HG02852 (cell line): ENCODE data around the gene RAB11FIP5.

Source experiments
- ATAC-seq: cut with Tn5 transposase; IDR thresholded peaks from one replicate; pipeline ENCODE4 v1.9.1; 2021; ENCODE audit warnings: mild to moderate bottlenecking, moderate library complexity; ENCODE audit not compliant: unreplicated experiment

RAB11FIP5 gene

DNA sequence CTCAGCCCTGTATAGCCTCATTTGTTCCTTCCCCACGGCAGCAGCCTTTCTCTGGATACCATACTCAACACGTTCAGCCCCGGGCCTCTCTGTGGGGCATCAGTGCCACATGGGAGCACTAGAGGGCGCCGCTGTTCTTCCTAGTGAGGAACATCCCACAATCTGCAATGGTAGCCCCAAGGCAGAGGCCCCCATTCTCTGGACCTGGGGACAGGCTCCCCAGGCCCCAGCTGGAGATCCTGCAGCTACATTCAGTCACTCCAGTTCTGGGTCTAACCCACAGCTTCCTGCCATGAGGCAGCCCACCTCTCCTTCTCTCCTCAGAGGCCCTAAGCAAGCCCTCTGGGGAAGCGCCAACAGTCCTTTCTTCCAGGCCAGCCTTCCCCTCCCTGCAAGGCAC is 27.1 kb downstream of the RAB11FIP5 start:
- peak; percentile 94 for ATAC-seq

DNA sequence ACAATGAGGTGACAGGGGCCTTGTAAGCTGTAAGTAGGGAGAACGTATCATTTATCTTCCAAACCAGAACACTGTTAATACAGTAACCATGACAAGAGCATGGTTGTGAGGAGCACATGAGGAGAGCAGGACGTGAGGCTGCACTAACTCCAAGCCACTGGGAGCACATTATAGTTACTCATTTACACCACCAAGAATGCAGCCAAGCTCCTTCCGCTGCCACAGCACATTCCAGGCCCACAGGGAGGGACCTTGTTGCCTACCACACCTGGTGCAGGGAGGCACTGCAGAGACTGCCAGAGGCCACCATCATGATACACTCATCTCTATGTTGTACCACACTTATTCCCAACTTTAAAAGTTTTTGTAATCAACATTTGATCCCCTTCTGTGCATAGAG is 27.8 kb downstream of the RAB11FIP5 start:
- ATAC-seq: no peak

DNA sequence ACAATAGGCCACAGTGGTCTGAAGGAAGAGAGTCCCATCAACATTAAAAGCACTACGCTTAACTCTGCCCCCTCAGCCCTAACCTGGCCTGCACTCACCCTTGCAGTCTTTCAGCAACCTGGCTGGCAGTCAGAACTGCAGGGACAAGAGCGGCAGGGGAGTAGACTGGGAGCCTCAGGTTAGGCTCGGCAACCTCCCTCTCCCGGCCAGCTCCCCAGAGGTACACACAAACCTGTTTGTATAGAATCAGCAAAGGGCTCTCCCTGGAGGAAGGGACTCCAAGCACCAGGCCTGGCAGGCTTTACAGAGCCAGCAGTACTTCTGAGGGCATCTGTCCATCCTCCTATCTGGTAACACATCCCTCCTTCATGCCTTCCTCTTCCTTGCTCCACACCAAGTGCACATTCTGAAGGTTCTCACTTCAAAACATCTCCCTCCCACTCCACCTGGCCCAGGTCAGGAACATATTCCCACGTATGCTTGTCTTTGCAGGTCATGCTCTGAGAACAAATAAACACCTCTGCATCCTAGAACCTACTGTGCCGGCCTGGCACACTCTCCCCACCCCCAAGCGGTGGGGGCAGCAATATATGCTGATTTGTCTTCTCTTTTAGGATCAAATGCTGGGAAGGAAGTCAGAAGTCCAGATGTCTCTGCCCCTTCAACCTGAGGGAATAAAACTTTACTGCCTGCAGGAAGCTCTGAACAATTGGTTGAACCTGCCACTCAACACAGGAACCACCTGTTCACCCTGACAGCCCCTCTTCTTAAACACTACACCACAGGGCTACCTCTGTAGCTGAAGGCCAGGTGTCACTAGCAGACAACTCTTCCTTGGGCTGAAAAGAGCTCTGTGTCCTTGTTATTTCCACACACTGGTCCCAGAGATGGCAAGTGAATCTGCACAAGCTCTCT is 28.6 kb downstream of the RAB11FIP5 start:
- ATAC-seq: no peak

DNA sequence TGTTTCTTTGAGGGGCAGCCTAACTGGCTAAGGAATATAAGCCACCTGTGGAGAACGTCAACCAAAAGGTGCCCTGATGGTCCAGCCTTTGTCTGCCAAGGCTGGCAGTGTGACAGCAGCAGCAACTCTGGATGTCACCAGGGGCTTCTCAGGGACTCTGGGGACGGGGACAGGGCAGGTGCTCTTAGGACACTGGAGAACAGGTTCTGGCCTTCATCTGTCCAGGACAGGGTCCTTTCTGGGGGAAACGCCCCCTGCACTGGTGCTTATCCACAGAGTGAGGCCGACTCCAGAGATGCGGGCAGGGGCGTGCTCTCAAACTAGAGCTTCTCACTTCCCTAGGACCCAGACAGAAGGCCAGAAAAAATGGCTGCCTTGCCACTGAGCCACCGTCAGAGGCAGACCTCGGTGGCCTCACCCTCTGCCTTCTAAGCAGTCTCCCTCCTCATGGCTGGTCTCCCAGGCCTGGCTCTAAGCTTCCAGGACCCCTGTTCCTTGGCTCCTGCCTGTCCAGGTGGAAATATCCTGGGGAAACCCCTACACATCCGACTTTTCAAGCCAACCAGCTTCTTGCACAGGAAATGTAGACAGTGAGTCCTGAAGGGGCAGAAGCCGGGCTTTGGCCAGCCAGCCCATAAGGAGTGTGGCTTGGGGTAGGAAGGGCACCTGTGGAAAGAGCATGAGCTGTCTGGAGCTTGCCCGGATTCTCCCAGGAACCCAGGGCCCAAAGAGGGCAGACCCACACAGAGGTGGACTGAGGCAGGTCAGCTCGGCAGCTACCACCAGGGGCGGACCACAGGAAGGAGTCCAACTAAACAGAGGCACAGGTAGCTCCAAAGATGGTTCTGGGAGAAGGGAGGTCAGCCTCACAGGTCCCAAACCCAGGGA is 30.0 kb downstream of the RAB11FIP5 start:
- no peak for ATAC-seq

DNA sequence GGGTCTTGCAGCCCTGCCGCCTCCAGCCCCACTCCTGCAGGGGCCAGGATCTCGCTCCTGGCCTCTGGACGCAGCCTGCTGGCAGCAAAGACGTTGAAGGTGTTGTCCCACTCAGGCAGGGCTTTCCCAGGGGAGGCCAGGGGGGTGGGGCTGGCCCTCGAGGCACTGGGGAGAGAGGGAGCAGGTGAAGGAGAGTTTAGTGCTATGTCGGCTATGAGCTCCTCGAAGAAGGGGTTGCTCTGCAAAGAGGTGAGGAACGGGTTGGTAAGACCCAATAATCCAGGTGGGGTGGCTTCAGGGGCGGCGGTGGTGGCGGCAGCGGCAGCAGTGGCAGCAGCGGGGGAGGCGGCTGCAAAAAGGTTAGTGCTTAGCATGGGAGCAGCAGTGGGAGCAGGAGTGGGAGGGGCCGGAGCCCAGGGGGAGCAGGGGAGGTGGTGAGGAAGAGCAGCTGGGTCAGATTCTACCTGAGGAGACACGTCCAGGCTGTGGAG is 31.5 kb downstream of the RAB11FIP5 start:
- ATAC-seq: no peak

DNA sequence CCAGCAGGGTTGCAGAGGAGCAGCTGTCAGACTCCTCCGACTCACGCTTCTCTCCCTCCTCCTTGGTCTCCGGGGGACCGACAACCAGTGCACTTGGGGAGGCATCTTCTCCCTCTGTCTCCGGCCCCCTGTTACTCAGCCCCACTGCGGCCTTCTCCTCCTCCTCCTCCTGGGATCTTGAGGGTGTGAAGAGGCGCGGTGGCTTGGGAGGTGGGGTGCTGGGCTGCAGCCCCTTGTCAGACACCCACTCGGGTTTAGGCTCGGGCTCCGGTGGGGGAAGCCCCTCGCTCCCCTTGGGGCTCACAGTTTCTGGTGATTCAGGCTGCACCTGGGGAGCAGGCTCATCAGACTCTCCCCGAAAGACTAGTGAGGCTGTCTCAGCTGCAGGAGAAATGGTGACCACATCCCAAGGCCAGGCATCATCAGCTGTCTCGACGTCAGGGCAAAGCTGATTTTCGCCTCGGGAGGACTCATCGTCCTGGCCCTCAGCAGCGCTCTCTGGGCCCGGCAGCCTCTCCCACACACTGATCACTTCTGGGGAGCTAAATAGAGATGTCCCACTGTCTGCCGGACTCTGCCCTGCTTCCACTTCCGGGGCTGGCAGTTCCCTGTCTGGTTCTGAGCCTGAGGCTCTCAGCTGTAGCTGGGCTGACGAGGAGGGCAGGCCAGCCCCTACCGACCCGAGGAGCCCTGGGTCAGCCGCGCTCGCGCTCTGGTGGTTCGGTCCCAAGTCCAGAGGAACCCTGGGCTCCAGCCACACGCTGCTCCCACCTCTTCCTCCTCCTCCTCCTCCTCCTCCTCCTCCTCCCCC is 32.2 kb downstream of the RAB11FIP5 start:
- ATAC-seq: no peak

DNA sequence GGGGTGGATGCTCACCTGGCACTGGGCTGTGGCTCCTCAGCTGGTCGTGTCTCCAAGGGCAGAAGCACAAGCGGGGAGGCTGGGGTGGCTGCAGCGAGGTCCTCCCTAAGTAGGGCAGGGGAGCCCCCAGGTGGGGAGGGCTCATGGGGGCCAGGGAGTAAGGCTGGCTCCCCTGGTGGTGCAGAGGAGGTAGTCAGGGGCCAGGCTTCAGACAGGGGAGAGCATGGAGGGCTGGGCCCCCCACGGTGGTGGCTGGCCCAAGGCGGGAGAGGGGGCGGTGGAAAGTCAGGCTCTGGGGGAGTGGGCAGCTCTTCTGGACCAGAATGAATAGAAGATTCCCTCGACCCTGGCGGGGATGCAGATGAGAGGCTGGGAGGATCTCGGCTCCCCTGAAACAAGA is 33.1 kb downstream of the RAB11FIP5 start:
- no peak for ATAC-seq

DNA sequence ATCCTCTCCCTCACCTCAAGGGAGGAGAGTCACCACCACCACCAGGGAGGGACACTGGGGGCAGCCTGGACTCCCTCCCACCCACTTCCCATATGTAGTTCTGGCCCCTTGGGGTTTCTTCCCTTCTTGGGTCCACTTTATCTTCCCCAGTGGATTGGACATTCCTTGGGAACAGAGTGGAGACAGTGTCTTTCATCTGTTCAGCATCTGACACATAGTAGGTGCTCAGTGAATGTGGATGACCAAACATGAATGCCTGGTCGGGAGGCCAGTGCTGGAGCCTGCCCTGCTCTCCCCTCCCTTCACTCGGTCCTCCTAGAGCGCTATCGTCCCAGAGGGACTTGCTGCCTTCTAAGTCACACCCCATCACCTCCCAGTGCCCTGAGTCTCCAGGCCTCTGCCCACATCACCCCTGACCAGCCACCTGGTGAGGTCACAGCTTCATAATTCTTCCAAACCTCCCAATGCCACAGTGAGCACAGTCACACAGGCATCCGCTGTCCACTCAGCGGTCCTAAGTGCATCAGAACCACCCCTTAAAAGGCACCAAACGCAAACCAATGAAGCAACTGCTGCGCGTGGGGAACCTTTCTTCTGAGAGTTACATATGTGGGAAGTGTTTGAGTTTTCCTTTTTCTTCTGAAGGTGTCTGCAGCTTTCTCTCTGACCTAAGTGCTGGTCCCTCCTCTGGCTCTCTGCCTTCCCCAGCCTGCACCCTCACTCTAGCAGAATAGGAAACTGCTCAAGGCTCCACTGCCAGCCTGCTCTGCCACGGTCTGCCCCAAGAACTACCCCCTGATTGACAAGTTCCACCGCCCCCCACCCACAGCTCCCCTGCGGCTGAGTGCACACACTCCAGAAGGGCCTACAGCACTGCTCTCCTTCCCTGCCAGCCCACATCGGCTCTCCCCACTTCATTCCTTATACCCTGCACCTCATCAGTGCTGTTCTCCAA is 34.0 kb downstream of the RAB11FIP5 start:
- no peak for ATAC-seq

DNA sequence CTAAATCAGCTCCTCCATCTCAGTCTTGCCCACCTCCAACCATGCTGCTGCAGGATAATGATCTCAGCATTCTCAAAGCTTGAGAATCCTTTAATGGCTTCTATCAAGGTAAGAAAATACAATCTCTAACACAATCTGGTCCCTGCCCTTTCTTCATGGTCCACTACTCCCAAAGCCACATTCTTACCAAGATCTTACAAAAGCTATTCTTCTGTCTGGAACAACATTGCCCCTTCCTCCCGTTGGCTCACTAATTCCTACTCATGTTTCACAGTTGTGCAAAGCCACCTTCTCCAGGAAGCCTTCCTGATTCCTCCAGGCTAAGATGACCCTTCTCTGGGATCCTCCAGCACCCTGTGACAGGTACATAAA is 35.3 kb downstream of the RAB11FIP5 start:
- no peak for ATAC-seq

DNA sequence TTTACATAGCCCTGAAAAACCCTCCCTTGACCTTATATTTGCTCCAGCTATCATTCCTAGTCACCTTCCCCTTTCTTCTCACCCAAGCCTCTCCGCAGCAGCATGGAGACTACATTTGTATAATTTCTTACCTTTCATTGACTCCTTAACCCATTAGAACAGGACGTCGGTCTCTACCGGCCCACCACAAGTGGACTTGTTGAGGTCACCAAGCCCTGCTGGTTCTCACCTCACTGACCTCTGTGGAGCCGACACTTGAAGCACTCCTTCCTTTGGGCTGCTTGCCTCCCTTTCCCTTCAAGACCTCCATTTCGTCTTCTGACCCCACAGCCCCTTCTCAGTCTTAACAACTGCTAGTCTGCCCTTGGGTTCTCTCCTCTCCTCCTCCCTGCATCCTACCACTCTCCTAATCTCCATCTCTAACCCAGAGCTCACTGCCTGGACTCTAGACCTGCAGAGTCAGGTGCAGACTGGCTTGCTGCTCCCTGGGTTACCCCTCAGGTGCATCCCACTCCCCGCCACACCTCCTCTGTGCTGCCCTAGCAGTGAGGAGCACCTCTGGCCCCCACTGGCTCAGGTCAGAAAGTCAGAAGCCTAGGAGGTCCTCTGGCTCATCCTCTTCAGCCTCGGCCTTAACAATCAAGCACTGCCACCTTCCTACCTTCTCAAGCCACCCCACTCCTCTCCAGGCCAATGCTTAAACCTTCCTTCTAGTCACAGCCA is 35.9 kb downstream of the RAB11FIP5 start:
- no peak for ATAC-seq

DNA sequence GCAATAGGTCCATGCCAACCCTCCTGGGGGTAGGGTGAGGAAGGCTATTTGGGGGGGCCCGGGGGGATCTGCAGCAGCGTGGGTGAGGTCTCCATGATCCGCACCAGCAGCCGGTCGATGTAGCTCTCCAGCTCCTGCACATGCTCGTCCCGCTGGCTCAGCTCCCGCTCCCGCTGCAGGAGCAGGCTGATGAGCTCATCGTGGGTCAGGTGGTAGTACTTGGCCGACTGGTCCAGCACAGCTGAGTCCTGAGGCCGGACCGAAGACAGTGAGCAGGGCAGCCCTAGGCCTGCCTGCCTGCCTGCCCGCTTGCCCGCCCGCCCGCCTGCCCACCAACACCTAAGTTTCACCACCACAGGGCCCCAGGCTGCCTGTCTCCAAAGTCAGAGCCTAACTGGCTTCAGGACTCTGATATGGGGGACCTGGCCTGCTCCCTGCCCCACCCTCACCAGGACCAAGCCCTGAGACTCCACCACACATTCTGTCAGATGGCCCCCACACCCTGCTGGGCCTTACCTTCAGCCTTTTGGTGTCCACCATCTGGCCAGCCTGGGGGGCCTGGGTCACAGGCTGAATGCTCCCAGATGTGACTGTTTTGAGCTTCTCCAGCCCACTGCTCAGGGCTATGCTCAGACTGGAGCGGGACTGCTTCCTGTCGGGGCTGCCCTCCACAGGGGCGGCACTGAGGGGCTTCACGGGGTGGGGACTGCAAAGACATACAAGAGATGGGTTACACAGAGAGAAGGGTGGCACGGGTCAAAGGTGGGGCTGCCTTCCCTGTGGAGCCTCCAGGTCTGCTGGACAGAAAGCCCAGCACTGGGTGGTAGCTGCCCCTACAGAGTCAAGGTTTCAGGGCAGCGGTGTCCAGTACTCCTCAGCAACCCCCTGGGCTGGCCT is 37.0 kb downstream of the RAB11FIP5 start:
- ATAC-seq: no peak

DNA sequence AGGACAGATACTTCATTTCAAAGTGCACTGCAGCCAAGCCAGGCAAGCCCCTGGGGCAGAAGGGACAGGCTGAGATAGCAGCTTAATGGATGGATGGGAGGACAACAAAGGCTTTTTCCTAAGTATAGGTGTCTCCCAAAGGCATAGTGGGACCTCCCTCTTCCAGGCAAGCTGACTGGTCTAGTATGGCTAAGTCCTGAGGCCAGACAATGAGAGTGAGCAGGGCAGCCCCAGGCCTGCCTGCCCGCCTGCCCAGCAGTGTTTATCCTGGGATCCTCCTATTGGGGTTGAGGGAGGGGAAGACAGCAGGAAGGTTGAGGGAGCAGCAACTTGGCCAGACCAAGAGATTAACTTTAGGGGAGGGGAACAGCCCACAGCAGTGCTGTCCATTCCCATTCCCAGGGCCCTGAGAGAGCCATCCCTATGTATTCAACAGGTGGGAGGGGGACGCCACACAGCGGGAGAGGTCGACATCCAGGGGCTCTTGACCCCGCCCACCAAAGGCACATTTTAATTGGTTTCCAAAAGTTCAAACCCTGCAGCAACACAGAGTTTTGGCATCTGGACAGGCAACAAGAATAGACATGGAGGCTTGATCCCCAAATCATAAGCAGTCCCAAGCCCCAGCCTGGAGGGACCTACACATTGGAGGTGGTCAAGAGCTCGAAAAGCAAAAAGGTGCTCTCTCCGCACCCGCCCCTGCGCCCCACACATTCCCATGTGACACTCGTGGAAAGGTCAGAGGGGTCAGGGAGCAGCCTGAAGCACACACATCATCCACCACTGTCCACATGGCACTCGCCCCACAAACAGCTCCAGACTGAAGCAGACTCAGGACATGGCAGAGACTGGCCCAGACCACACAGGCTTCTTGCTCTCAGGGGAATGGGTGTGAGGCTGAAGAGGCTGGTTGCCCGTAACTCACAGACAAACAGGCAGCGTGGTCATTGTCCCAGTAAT is 38.4 kb downstream of the RAB11FIP5 start:
- ATAC-seq: no peak

DNA sequence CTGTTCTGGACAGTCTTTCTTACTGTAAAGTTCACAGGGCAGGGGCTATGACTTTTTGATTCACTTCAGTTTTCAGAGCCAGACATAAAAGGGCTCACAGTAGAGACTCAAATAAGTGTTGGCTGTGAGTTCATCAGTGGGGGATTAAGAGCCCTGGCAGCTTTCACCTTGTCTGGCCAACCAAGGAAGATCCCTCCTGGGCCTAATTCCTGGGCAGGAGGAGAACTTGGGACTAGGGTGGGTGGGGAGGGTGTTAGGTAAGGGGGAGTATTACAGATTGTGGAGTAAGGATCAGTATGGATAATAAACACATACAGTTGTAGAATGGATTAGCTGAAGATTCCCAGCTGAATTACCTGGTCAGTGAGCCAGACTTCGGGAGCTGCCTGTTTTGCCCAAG is 40.3 kb downstream of the RAB11FIP5 start:
- no peak for ATAC-seq

DNA sequence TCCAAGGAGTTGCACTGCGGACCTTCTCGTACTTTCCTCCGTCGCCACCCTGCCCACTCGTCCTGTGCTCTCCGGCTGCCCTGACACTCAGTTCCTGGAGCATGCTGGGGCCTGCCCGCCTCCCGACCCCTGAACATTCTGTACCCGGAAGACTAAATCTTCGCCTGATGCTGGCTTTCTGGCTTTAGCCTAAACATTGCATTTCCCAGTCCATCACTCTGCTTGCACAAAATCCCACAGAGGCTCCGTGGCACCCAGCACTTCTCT is 40.7 kb downstream of the RAB11FIP5 start:
- ATAC-seq: no peak

DNA sequence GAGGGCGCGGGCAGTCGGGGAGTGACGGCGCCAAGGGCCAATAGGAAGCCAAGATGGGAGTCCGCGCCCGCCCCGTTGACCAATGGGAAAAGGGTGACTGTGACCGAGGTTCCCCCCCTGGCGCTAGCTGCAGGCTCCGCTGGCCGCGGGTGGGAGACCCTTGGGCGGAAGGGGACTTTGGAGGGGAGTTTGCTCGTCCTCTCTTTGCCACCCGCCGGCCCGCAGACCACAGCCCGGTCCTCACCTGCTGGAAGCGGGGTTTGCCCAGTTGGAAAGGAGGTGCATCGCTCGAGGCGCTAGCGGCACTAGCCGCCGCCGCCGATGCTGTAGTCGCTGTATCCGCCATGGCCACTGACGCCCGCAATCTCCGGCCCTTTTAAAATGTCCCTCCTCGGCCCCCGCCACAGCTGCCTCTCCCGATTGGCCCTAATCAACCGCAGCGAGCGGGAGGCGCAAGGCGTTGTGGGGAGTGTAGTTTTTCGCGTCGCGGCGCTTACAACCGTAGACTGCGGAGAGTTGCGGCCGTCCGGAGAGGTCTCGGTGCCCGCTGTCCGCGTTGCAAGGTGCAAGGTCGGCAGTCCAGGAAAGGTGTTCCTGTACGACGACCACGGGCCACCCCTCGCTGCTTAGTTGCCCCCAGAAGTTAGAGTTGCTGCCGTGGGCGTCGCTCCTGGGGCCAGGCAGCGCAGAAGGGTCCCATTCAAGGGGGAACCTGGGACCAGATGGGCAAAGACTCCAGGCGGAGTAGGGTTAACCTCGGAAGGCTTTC is 41.2 kb downstream of the RAB11FIP5 start, which contains the start of gene SFXN5:
Gene SFXN5, minus strand, starts transcription at position 353 of the 769 bp plus-strand sequence. Its CDS starts 7 bp downstream, at position 346.
- peak; percentile 96 for ATAC-seq

DNA sequence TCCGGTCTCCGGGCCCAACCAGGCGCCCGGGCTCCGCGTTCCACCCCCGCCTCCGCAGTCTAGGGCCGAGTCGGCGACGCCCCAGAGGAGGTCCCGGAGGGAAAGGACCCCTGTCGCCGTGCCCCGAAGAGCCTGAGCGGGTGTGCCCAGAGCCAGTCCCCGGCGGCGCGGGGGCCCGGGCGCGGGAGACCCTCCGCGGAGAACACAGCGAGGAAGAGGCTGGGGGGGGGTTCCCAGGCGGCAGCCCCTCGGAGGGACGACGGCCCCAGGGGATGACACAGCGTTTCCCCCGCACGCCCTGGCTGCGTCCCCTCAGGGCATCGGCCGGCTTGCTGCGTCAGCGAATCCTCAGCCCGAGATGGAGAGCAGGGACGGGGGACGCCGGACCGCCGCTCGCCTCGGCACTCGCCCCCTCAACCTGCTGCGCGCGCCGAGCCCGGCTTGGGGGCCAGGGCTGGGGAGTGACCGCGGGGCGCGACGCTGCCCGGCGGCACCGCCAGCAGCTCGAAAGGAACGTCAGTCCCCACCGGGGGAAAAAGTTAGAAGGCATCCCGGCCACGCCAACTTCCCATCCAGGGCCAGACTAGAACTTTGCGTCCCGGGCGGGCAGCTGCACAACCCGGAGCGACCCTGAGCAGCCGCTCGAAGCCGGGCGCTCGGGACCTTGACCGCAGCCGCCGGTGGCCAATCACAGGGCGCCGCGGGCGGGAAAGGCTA is 41.9 kb downstream of the RAB11FIP5 start:
- ATAC-seq: peak; percentile 18
